K562 (cell line): ENCODE results near the gene LRRC4. TPM values are rescaled to one million over a fixed set of nuclear protein-coding genes. Genes with fewer than 3 reads are reported as not detected.
A peak's percentile ranks its signal among the peaks of the same experiment; 100 is the strongest.

Experiments used
- CBFA2T3 ChIP-seq: fragments of 450-650 bp; IDR thresholded peaks from 2 replicates; pipeline ENCODE4 v1.6.1; 2017
- CBFB ChIP-seq: sonication (generic); formaldehyde crosslinking; IDR thresholded peaks from 2 replicates; pipeline ENCODE4 v1.4.0; 2020; ENCODE audit warnings: mild to moderate bottlenecking, missing genetic modification reagents
- CTCFL ChIP-seq: IDR thresholded peaks from 2 replicates; pipeline ENCODE4 v1.6.1; 2011; ENCODE audit warnings: borderline replicate concordance, low read depth, mild to moderate bottlenecking, moderate library complexity, low read length; ENCODE audit not compliant: insufficient read depth, poor library complexity, severe bottlenecking
- DMBX1 ChIP-seq: fragments of 250-450 bp; sonication (Bioruptor Pico); IDR thresholded peaks from 2 replicates; pipeline ENCODE4 v1.8.0; 2022; ENCODE audit warnings: inconsistent platforms, mild to moderate bottlenecking, moderate library complexity, borderline replicate concordance
- FOXP4 ChIP-seq: sonication (generic); formaldehyde crosslinking; IDR thresholded peaks from 2 replicates; pipeline ENCODE4 v1.8.0; 2022; ENCODE audit warnings: mild to moderate bottlenecking, missing genetic modification reagents, borderline replicate concordance
- GATA2 ChIP-seq: sonication (generic); formaldehyde crosslinking; IDR thresholded peaks from 2 replicates; pipeline ENCODE4 v1.4.0; 2020; ENCODE audit warnings: mild to moderate bottlenecking, missing genetic modification reagents
- HDAC1 ChIP-seq, 2 experiments: fragments of 450-650 bp; IDR thresholded peaks; 2 replicates each; pipeline ENCODE4 v1.6.1; 2016 to 2017; ENCODE audit warnings: inconsistent platforms in 1 of 2, mild to moderate bottlenecking in 1 of 2, moderate library complexity in 1 of 2
- ID3 ChIP-seq, 2 experiments: fragments of 250-450 bp in 1 of 2; fragments of 450-650 bp in 1 of 2; sonication (Bioruptor Pico) in 1 of 2; IDR thresholded peaks; 2 replicates each; pipeline versions ENCODE4 v1.6.1 to v1.8.0; 2016 to 2021; ENCODE audit warnings: mild to moderate bottlenecking in 2 of 2, moderate library complexity in 2 of 2, missing compliant biosample characterization in 1 of 2, missing genetic modification characterization in 1 of 2
- KDM1A ChIP-seq, 2 experiments: fragments of 450-650 bp; IDR thresholded peaks; 2 replicates each; pipeline ENCODE4 v1.6.1; 2016; ENCODE audit warnings: mild to moderate bottlenecking in 2 of 2
- MAZ ChIP-seq, 2 experiments: fragments of 450-650 bp in 1 of 2; sonication (generic) in 1 of 2; formaldehyde crosslinking; IDR thresholded peaks in 1 of 2; conservative IDR thresholded peaks in 1 of 2; 2 replicates each; pipeline versions ENCODE4 v1.4.0 to v1.5.0; 2020; ENCODE audit warnings: mild to moderate bottlenecking in 1 of 2, missing genetic modification reagents in 1 of 2
- MEIS2 ChIP-seq: fragments of 450-650 bp; IDR thresholded peaks from 2 replicates; pipeline ENCODE4 v1.6.1; 2014; ENCODE audit warnings: mild to moderate bottlenecking; ENCODE audit not compliant: partially characterized antibody
- POLR2AphosphoS2 ChIP-seq: IDR thresholded peaks from 2 replicates; pipeline ENCODE4 v1.6.1; 2012; ENCODE audit warnings: low read length, improper control_type of control experiment
- SMAD4 ChIP-seq: fragments of 250-450 bp; sonication (Bioruptor Pico); conservative IDR thresholded peaks from 2 replicates; pipeline ENCODE4 v1.8.0; 2021; ENCODE audit warnings: inconsistent platforms, mild to moderate bottlenecking, moderate library complexity
- SRSF7 ChIP-seq: fragments of 200-400 bp; formaldehyde crosslinking; optimal IDR thresholded peaks from 2 replicates; pipeline ENCODE3; 2017; ENCODE audit warnings: mild to moderate bottlenecking, low read depth, low read length
- TEAD2 ChIP-seq: fragments of 450-650 bp; IDR thresholded peaks from 2 replicates; pipeline ENCODE4 v1.6.1; 2016; ENCODE audit warnings: missing genetic modification characterization, control low read depth, missing compliant biosample characterization
- TSHZ1 ChIP-seq: fragments of 250-450 bp; sonication (Bioruptor Pico); IDR thresholded peaks from 2 replicates; pipeline ENCODE4 v1.4.0; 2020; ENCODE audit warnings: mild to moderate bottlenecking, moderate library complexity
- ZBED1 ChIP-seq: IDR thresholded peaks from 2 replicates; pipeline ENCODE4 v1.6.1; 2014
- ZNF124 ChIP-seq: sonication (generic); formaldehyde crosslinking; IDR thresholded peaks from 2 replicates; pipeline ENCODE4 v1.8.1; 2022; ENCODE audit warnings: missing genetic modification reagents
- ZNF280A ChIP-seq: fragments of 450-650 bp; IDR thresholded peaks from 2 replicates; pipeline ENCODE4 v1.6.1; 2018; ENCODE audit warnings: mild to moderate bottlenecking, low read depth; ENCODE audit not compliant: partially characterized antibody
- polyA plus RNA-seq, 8 experiments: library from polyadenylated mRNA; depleted of rRNA in 4 of 8; stranded (reverse) in 5 of 8; unstranded in 3 of 8; fragments of >200 nt; fragmentation: Nextera tagmentation in 2 of 8; fragmentation: Illumina TruSeq in 1 of 8; extraction: Ambion mirVana in 2 of 8; extraction: Trizol in 1 of 8; gene quantifications; 2 replicates each; pipeline versions ENCODE4 v1.2.1 to v1.2.3, GENCODE V29; 2011 to 2014; ENCODE audit warnings: inconsistent platforms in 1 of 8, missing spikeins in 1 of 8
- total RNA-seq, 7 experiments: library from RNA; depleted of rRNA in 6 of 7; stranded (reverse); fragments of >200 nt in 6 of 7; fragmentation: Illumina TruSeq in 2 of 7; extraction: Trizol in 2 of 7; gene quantifications; 2 replicates each; pipeline versions ENCODE4 v1.2.1 to v1.2.3, GENCODE V29; 2011 to 2021; ENCODE audit warnings: low replicate concordance in 1 of 7

LRRC4 gene
- total and polyA plus RNA-seq, 9 of the 15 experiments (the other 6 are each of a cell fraction or from before 2014, with no cell fraction given): 0.04 to 0.11 TPM; not detected in 7

- TF ChIP-seq ZNF124 (CRISPR knock-in tag) (no peak), CTCFL (no peak), DMBX1 (CRISPR knock-in tag) (no peak), KDM1A (IDR thresholded peaks at IDR 0.05) (peak; percentile 87 to 88), ZNF280A (no peak), FOXP4 (CRISPR knock-in tag) (no peak), TSHZ1 (no peak), HDAC1 (IDR thresholded peaks at IDR 0.05) (peak in 1 of 2 experiments; percentile 66; a peak in 1 of 4 replicates), ZBED1 (no peak), MAZ (CRISPR knock-in tag; conservative IDR thresholded peaks at IDR 0.05 in 1 of 2, IDR thresholded peaks at IDR 0.05 in 1 of 2) (no peak), POLR2AphosphoS2 (no peak), ID3 (CRISPR knock-in tag; IDR thresholded peaks at IDR 0.05) (no peak), ID3 (tag; IDR thresholded peaks at IDR 0.05) (0 out of 2 replicates have a peak, but pooled peaks have one; percentile 44), SRSF7 (no peak), SMAD4 (CRISPR knock-in tag) (0 out of 2 replicates have a peak, but pooled peaks have one; percentile 32), CBFB (CRISPR knock-in tag) (peak; percentile 94), MEIS2 (peak; percentile 62), TEAD2 (tag) (no peak), GATA2 (CRISPR knock-in tag) (peak; percentile 57; the same call in 1 of the 2 replicates), CBFA2T3 (peak; percentile 68)
These were observed 12.8 kb upstream of the LRRC4 start (continued) for GRCh38 chr7:128044064-128044463.
